K562 (cell line): ENCODE results near the gene SLC6A6. TPM values are rescaled to one million over a fixed set of nuclear protein-coding genes. Genes with fewer than 3 reads are reported as not detected.

ENCODE experiments used
- CUX1 ChIP-seq: fragments of 200-800 bp; sonication (Bioruptor generic); IDR thresholded peaks from 2 replicates; pipeline ENCODE4 v1.6.1; 2016; ENCODE audit warnings: missing genetic modification characterization, missing compliant biosample characterization
- DNMT1 ChIP-seq: fragments of 450-650 bp; IDR thresholded peaks from 2 replicates; pipeline ENCODE4 v1.6.1; 2016; ENCODE audit warnings: antibody characterized with exemption, mild to moderate bottlenecking
- GATAD2A ChIP-seq: fragments of 450-650 bp; IDR thresholded peaks from 2 replicates; pipeline ENCODE4 v1.6.1; 2017
- KLF13 ChIP-seq: fragments of 450-650 bp; IDR thresholded peaks from 2 replicates; pipeline ENCODE4 v1.6.1; 2016; ENCODE audit warnings: missing genetic modification characterization, low read depth, mild to moderate bottlenecking, missing compliant biosample characterization, moderate library complexity, borderline replicate concordance
- PHTF2 ChIP-seq: fragments of 250-450 bp; sonication (Bioruptor Pico); IDR thresholded peaks from 2 replicates; pipeline ENCODE4 v1.5.0; 2021; ENCODE audit warnings: mild to moderate bottlenecking
- SMAD4 ChIP-seq: fragments of 250-450 bp; sonication (Bioruptor Pico); conservative IDR thresholded peaks from 2 replicates; pipeline ENCODE4 v1.8.0; 2021; ENCODE audit warnings: inconsistent platforms, mild to moderate bottlenecking, moderate library complexity
- STAT5B ChIP-seq: fragments of 250-450 bp; sonication (Bioruptor Pico); IDR thresholded peaks from 2 replicates; pipeline ENCODE4 v1.8.0; 2021; ENCODE audit warnings: mild to moderate bottlenecking, inconsistent platforms
- TCF7L2 ChIP-seq: fragments of 150-350 bp; IDR thresholded peaks from 2 replicates; pipeline ENCODE4 v1.6.1; 2016; ENCODE audit warnings: low read depth, mild to moderate bottlenecking, low read length, moderate library complexity
- TGIF2 ChIP-seq: sonication (generic); formaldehyde crosslinking; IDR thresholded peaks from 2 replicates; pipeline ENCODE4 v1.8.1; 2022; ENCODE audit warnings: mild to moderate bottlenecking, missing genetic modification reagents, moderate library complexity
- ZC3H11A ChIP-seq: IDR thresholded peaks from 2 replicates; pipeline ENCODE4 v1.6.1; 2012; ENCODE audit warnings: low read depth, low read length, improper control_type of control experiment
- ZNF140 ChIP-seq: fragments of 250-450 bp; sonication (Bioruptor Pico); IDR thresholded peaks from 2 replicates; pipeline ENCODE4 v1.8.0; 2021; ENCODE audit warnings: moderate library complexity, mild to moderate bottlenecking, inconsistent platforms
- ZNF232 ChIP-seq: sonication (generic); formaldehyde crosslinking; IDR thresholded peaks from 2 replicates; pipeline ENCODE4 v1.8.0; 2022; ENCODE audit warnings: mild to moderate bottlenecking, missing genetic modification reagents
- ZNF41 ChIP-seq: fragments of 250-450 bp; sonication (Bioruptor Pico); conservative IDR thresholded peaks from 2 replicates; pipeline ENCODE4 v1.4.0; 2020; ENCODE audit warnings: mild to moderate bottlenecking
- ZNF668 ChIP-seq: fragments of 250-450 bp; sonication (Bioruptor Pico); IDR thresholded peaks from 2 replicates; pipeline ENCODE4 v1.8.0; 2022; ENCODE audit warnings: mild to moderate bottlenecking, inconsistent platforms
- polyA plus RNA-seq, 8 experiments: library from polyadenylated mRNA; depleted of rRNA in 4 of 8; stranded (reverse) in 5 of 8; unstranded in 3 of 8; fragments of >200 nt; fragmentation: Nextera tagmentation in 2 of 8; fragmentation: Illumina TruSeq in 1 of 8; extraction: Ambion mirVana in 2 of 8; extraction: Trizol in 1 of 8; gene quantifications; 2 replicates each; pipeline versions ENCODE4 v1.2.1 to v1.2.3, GENCODE V29; 2011 to 2014; ENCODE audit warnings: inconsistent platforms in 1 of 8, missing spikeins in 1 of 8
- total RNA-seq, 7 experiments: library from RNA; depleted of rRNA in 6 of 7; stranded (reverse); fragments of >200 nt in 6 of 7; fragmentation: Illumina TruSeq in 2 of 7; extraction: Trizol in 2 of 7; gene quantifications; 2 replicates each; pipeline versions ENCODE4 v1.2.1 to v1.2.3, GENCODE V29; 2011 to 2021; ENCODE audit warnings: low replicate concordance in 1 of 7
- TF ChIP-seq, protein P1 (sequence below): sonication (generic); formaldehyde crosslinking; IDR thresholded peaks from 2 replicates; pipeline ENCODE4 v1.8.0; 2022; ENCODE audit warnings: missing genetic modification reagents, mild to moderate bottlenecking, borderline replicate concordance
- TF ChIP-seq, protein P2 (sequence below): fragments of 200-800 bp; sonication (Bioruptor generic); IDR thresholded peaks from 2 replicates; pipeline ENCODE4 v1.6.1; 2017; ENCODE audit warnings: missing genetic modification characterization, missing compliant biosample characterization
- TF ChIP-seq, protein P3 (sequence below): fragments of 250-450 bp; sonication (Bioruptor Pico); IDR thresholded peaks from 2 replicates; pipeline ENCODE4 v1.8.0; 2021; ENCODE audit warnings: moderate library complexity, mild to moderate bottlenecking, inconsistent platforms
- TF ChIP-seq, protein P4 (sequence below): sonication (generic); formaldehyde crosslinking; IDR thresholded peaks from 2 replicates; pipeline ENCODE4 v1.5.0; 2020; ENCODE audit warnings: missing genetic modification reagents

SLC6A6 gene
- total and polyA plus RNA-seq, 9 of the 15 experiments (the other 6 are each of a cell fraction or from before 2014, with no cell fraction given) = 12.3 to 203 (median 93.2) TPM

DNA sequence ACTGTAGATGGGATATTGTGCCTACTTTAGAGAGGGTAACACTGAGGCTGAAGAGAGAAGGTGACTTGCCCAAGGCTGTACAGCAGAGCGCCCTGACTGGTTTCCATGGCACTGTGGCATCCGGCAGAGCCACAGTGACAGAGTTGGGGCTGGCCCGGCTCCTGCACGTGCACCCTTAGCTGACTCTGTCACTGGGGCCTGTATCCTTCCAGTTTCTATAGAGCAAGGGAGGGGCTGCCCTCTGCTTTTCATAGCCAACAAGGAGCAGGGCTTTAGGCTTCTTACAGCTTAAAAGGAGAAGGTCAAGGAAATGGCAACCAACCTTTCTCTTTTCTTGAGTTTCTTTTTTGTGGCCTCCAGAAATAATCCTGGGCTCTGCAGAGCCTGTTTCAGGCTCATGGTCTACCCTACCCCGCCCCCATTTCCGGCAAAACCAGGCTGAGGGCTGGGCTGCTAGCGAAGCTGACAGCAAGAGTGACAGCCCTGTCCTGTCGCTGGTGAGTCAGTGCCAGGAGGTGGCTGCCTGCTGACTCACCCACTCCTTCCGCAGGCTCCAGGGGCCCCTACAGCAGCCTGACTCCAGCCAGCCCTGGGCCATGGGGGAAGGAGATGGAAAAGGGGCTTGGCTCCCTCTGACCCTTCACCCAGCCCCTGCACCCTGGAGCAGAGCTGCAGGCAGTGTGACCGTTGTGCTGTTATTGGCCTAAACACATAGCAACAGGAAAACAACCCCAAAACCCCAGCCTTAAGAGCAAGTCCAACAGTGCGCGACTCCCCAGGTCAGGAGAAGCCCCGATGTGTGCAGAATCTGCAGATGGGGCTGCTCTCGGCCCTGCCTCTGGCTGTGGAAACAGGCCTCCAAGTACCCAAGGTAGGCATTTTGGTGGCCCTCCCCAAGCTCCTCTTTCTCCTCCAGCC, 29.8 kb downstream of the SLC6A6 start (continued):
- TF ChIP-seq, protein P1, sequence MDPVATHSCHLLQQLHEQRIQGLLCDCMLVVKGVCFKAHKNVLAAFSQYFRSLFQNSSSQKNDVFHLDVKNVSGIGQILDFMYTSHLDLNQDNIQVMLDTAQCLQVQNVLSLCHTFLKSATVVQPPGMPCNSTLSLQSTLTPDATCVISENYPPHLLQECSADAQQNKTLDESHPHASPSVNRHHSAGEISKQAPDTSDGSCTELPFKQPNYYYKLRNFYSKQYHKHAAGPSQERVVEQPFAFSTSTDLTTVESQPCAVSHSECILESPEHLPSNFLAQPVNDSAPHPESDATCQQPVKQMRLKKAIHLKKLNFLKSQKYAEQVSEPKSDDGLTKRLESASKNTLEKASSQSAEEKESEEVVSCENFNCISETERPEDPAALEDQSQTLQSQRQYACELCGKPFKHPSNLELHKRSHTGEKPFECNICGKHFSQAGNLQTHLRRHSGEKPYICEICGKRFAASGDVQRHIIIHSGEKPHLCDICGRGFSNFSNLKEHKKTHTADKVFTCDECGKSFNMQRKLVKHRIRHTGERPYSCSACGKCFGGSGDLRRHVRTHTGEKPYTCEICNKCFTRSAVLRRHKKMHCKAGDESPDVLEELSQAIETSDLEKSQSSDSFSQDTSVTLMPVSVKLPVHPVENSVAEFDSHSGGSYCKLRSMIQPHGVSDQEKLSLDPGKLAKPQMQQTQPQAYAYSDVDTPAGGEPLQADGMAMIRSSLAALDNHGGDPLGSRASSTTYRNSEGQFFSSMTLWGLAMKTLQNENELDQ (CRISPR knock-in tag) = no peak
- TF ChIP-seq ZC3H11A = no peak
- TF ChIP-seq PHTF2 = no peak
- TF ChIP-seq ZNF232 (CRISPR knock-in tag) = no peak
- TF ChIP-seq ZNF140 = no peak
- peak; percentile 85 for TF ChIP-seq SMAD4 (CRISPR knock-in tag)
- TF ChIP-seq CUX1 (CRISPR knock-in tag) = no peak
- no peak for TF ChIP-seq ZNF41 (CRISPR knock-in tag)
- no peak for TF ChIP-seq DNMT1
- TF ChIP-seq TCF7L2 = no peak
- no peak for TF ChIP-seq ZNF668 (CRISPR knock-in tag)
- TF ChIP-seq, protein P2, sequence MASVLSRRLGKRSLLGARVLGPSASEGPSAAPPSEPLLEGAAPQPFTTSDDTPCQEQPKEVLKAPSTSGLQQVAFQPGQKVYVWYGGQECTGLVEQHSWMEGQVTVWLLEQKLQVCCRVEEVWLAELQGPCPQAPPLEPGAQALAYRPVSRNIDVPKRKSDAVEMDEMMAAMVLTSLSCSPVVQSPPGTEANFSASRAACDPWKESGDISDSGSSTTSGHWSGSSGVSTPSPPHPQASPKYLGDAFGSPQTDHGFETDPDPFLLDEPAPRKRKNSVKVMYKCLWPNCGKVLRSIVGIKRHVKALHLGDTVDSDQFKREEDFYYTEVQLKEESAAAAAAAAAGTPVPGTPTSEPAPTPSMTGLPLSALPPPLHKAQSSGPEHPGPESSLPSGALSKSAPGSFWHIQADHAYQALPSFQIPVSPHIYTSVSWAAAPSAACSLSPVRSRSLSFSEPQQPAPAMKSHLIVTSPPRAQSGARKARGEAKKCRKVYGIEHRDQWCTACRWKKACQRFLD = peak; percentile 78
- TF ChIP-seq KLF13 (tag) = peak; percentile 52; the same call in 1 of the 2 replicates
- TF ChIP-seq STAT5B (CRISPR knock-in tag) = no peak
- TF ChIP-seq, protein P3, sequence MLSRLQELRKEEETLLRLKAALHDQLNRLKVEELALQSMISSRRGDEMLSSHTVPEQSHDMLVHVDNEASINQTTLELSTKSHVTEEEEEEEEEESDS (CRISPR knock-in tag) = no peak
- TF ChIP-seq TGIF2 (CRISPR knock-in tag) = no peak
- TF ChIP-seq, protein P4, sequence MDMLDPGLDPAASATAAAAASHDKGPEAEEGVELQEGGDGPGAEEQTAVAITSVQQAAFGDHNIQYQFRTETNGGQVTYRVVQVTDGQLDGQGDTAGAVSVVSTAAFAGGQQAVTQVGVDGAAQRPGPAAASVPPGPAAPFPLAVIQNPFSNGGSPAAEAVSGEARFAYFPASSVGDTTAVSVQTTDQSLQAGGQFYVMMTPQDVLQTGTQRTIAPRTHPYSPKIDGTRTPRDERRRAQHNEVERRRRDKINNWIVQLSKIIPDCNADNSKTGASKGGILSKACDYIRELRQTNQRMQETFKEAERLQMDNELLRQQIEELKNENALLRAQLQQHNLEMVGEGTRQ (CRISPR knock-in tag) = no peak
- TF ChIP-seq GATAD2A = peak; percentile 85; the same call in 1 of the 2 replicates
